OCI-LY1 (cell line): ENCODE data around the gene SYNGR1.
"Not testable (repeated sequence)": the region's sequence is repeated elsewhere in the genome, so short reads cannot be mapped to it uniquely, and the experiment has no call there.

Experiments
- CTCF ChIP-seq: fragments of 200-600 bp; sonication (generic), shearing (Covaris generic); IDR thresholded peaks from 2 replicates; pipeline ENCODE4 v1.5.1; 2017; ENCODE audit warnings: mild to moderate bottlenecking, antibody characterized with exemption, low read length, moderate library complexity, mixed read lengths
- EZH2 ChIP-seq: fragments of 200-600 bp; sonication (generic), shearing (Covaris generic); IDR thresholded peaks from 2 replicates; pipeline ENCODE4 v1.8.0; 2017; ENCODE audit warnings: borderline replicate concordance, mixed run types, mild to moderate bottlenecking, antibody characterized with exemption, low read length, moderate library complexity, mixed read lengths

- not testable (repeated sequence) for TF ChIP-seq CTCF, EZH2
Measured at GRCh38 chr22:39320616-39321029, 29.2 kb upstream of the SYNGR1 start.
